ENCODE data around the gene B4GALT1.
"Not testable (repeated sequence)": the region's sequence is repeated elsewhere in the genome, so short reads cannot be mapped to it uniquely, and the experiment has no call there.

B4GALT1 gene

GRCh38 chr9:33103501-33104281 lies 63.4 kb downstream of the B4GALT1 start:
- no peak for DNase-seq (ENCODE audit: low read depth in 4 of 4, low spot score in 1 of 4)

DNA sequence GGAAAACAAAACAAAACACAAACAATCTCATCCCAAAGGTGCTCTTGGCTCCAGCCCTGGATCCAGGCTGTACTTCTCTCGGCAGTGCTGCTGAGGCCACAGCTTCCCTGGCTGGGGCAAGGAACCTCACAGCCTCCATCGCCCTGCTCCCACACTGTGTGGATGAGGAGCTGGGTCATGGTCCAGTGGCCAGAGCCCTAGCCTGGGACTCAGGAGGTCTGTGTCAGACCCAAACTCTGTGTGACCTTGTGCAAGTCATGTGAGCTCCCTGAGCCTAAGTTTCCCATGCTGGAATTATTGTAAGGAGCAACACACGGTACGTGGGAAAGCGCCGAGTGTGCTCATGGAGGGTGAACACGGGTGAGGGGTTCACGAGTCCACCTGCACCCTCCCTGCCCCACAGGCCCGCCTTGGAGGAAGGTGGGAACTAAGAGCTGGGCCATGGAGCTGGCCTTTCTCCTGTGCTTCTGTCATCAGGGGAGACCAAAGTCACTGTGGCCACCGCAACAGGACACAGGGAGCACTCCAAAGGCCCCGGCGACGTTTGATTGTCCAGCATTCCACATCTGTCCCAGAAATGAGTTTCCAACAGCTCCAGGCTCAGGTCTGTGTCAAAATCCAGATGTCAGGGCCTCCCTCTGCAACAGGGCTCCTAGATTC lies 64.5 kb downstream of the B4GALT1 start:
- DNase-seq (ENCODE audit: low read depth in 4 of 4, low spot score in 1 of 4): no peak

DNA sequence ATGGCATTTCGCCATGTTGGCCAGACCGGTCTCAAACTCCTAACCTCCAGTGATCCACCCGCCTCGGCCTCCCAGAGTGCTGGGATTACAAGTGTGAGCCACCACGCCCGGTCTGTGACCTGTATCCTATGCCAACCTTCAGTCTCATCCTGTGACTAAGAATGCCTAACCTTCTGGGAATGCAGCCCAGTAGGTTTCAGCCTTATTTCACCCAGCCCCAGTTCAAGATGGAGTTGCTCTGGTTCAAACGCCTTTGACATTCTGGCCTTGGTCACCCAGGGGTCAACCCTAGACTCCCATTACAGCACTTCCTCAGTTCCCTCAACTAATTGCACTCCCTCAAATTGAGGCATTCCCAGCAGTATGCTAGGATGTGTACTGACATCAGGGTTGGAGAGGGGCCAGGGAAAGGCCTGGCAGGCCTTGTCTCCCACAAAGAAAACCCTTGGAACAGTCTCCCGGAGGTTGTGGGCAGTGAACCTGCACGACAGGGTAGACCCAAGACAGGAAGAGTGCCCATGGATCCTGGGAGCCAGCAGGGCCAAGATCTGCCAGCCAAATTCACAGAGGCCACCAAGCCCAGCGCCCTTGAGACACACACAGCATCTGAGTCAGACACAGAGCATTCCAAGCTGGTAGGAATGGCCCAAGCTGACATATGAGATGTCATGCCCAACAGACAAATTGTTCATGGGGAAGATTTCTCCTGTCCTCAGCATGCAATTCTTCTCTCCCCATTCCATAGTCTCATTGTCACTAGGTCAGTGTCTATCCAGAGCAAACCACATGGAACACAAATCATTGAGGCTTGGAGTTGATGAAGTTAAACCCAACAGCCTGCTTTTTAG lies 65.8 kb downstream of the B4GALT1 start:
- no peak for DNase-seq (ENCODE audit: low read depth in 4 of 4, low spot score in 1 of 4)

DNA sequence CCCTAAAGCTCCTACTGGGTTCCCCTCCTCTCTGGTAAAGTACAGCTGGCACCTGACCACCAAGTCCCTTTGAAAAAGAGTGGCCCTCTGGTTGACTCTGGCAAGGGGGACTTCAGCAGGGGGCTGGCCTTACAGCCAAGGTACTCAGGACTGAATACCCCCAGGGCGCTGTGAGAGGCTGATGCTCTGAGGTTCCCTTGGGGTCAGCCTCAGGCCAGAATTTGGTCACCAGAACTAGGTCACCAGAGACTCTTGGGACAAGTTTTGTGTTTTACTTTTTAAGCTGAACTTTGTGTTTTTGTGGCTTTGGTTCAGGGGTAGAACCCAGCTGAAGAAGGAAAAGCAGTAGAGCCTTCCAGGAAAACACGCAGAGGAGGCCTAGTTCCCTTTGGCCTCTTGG lies 67.4 kb downstream of the B4GALT1 start:
- no peak for DNase-seq (ENCODE audit: low read depth in 4 of 4, low spot score in 1 of 4)

DNA sequence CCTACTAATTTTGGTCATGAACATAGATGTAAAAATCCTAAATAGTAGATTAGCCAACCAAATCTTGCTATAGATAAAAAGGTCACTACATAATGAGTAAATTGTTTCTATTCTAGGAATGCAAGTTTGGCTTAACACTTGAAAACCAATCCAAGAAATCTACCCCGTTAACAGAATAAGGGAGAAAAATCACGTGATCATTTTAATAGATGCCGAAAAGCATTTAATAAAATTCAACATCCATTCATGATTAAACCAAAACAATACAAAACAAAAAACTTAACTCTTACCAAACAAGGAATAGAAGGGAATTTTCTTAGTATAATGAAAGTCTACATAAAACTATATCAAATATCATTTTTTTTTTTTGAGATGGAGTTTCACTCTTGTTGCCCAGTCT lies 69.9 kb downstream of the B4GALT1 start:
- DNase-seq (ENCODE audit: low read depth in 4 of 4, low spot score in 1 of 4): no peak

GRCh38 chr9:33092634-33093033 lies 74.5 kb downstream of the B4GALT1 start:
- DNase-seq (ENCODE audit: low read depth in 4 of 4, low spot score in 1 of 4): no peak

- DNase-seq (ENCODE audit: low read depth in 4 of 4, low spot score in 1 of 4): not testable (repeated sequence)
Observed at GRCh38 chr9:33085672-33086071, 81.5 kb downstream of the B4GALT1 start.

GRCh38 chr9:33082538-33083326 lies 84.4 kb downstream of the B4GALT1 start:
- DNase-seq (ENCODE audit: low read depth in 4 of 4, low spot score in 1 of 4): no peak

- DNase-seq (ENCODE audit: low read depth in 4 of 4, low spot score in 1 of 4): no peak
Observed at GRCh38 chr9:33082128-33082527, 85.0 kb downstream of the B4GALT1 start.

GRCh38 chr9:33081128-33081851 lies 85.8 kb downstream of the B4GALT1 start:
- DNase-seq (ENCODE audit: low read depth in 4 of 4, low spot score in 1 of 4): peak in 3 of 4 experiments; percentile 23 to 38 (median 35)

GRCh38 chr9:33080534-33080933 lies 86.6 kb downstream of the B4GALT1 start:
- no peak for DNase-seq (ENCODE audit: low read depth in 4 of 4, low spot score in 1 of 4)

DNA sequence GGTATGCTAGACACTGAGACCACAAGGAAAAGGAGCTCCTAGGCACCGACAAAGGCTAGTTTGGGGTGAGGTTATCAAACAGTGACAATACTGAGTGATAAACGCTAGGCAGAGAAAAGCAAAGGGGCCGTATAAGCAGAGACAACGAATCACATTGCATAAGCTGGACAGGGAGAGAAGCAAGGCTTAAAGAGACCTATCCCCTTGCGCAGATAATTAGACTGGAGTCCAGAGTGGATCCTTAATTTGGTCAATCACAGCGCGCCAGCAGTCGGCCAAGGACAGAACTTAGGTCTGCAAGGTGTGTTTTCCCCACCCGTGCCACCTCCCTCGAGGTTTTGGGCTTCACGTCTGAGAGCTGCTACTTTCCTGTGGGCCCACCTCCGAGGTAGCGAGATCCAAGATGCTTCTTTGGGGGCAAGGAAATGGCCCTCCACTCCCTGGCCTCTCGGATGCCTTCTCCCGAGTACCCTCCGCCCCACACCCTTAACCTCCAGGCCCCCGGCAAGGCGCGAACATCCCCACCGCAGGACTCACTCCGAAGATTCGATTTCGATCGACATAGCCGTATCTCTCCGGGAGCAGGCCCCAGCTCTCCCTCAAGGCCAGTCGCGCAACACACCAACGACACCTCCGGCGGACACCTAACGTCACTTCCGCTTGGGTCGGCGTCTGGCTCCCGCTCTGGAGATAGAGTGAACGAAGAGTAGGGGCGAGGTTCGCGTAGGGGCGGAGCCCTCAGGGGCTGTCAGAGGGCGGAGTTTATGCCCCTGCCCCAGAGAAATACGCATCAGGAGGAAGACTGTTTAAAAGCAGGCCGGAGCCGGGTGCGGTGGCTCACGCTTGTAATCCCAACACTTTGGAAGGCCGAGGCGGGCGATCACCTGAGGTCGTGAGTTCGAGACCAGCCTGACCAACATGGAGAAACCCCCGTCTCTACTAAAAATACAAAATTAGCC lies 90.8 kb downstream of the B4GALT1 start, which contains the start of gene SMU1:
Gene SMU1 (minus strand): TSS at position 629 of the 959 bp plus-strand sequence. CDS start 66 bp downstream, at position 563.
- DNase-seq (ENCODE audit: low read depth in 4 of 4, low spot score in 1 of 4): peak; percentile 83 to 93 (median 88)

DNA sequence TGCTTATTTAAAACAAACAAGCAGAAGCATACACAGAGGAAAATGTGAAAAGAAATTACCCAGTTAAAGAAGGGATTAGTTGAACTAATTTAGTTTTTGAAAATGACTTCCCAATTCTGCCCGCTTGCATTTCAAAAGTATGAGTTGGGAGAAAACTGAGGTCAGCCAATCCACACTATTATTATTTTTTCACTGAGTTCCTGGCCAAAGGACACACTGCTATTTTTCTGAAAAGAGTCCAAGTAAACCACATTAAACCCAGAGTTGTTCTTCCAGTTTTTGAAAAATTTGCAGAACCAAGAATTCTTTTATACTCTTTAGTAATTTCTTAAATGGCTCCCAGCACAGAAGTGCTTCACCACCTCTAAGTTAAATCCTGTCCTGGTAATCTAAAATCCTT lies 98.1 kb downstream of the B4GALT1 start:
- DNase-seq (ENCODE audit: low read depth in 4 of 4, low spot score in 1 of 4): no peak

GRCh38 chr9:33065157-33066076 lies 101.7 kb downstream of the B4GALT1 start:
- DNase-seq (ENCODE audit: low read depth in 4 of 4, low spot score in 1 of 4): no peak
